ENCODE measurements around the gene NLRX1.
"Not testable (repeated sequence)": the region's sequence is repeated elsewhere in the genome, so short reads cannot be mapped to it uniquely, and the experiment has no call there.

- not testable (repeated sequence) for TF ChIP-seq CTCF (IDR thresholded peaks at IDR 0.05; ENCODE audit: low read length); EZH2 (IDR thresholded peaks at IDR 0.05; ENCODE audit: borderline replicate concordance, low read length)
These were observed 60.2 kb downstream of the NLRX1 start for GRCh38 chr11:119228535-119229287.
